Dedifferentiated amniotic fluid mesenchymal stem cell (primary cell): ENCODE measurements around the gene PRKCA.

Experiments
- DNase-seq: peaks from one replicate; pipeline ENCODE4 v3.0.0-alpha.2; 2016; ENCODE audit errors: extremely low spot score

PRKCA gene

GRCh38 chr17:66776999-66777688 is 474.7 kb downstream of the PRKCA start:
- no peak for DNase-seq

GRCh38 chr17:66777689-66778225 is 475.3 kb downstream of the PRKCA start:
- DNase-seq, result no peak

GRCh38 chr17:66778531-66779236 is 476.3 kb downstream of the PRKCA start:
- DNase-seq, result no peak

- DNase-seq, result no peak
Observed at GRCh38 chr17:66779237-66779606, 476.8 kb downstream of the PRKCA start.

- DNase-seq, result no peak
Observed at GRCh38 chr17:66781135-66781534, 478.7 kb downstream of the PRKCA start.

- DNase-seq, result no peak
Observed at GRCh38 chr17:66782851-66783250, 480.4 kb downstream of the PRKCA start.

- no peak for DNase-seq
Observed at GRCh38 chr17:66783656-66784381, 481.4 kb downstream of the PRKCA start.

GRCh38 chr17:66784621-66785364 is 482.4 kb downstream of the PRKCA start:
- no peak for DNase-seq

GRCh38 chr17:66786107-66786506 is 483.7 kb downstream of the PRKCA start:
- no peak for DNase-seq

GRCh38 chr17:66787914-66788313 is 485.5 kb downstream of the PRKCA start:
- no peak for DNase-seq

GRCh38 chr17:66789093-66789492 is 486.7 kb downstream of the PRKCA start:
- DNase-seq, result no peak

GRCh38 chr17:66789961-66790437 is 487.6 kb downstream of the PRKCA start:
- DNase-seq, result no peak

- DNase-seq, result no peak
Observed at GRCh38 chr17:66790501-66791061, 488.2 kb downstream of the PRKCA start.

GRCh38 chr17:66791347-66791746 is 488.9 kb downstream of the PRKCA start:
- DNase-seq, result no peak

GRCh38 chr17:66793814-66794213 is 491.4 kb downstream of the PRKCA start:
- no peak for DNase-seq

- DNase-seq, result no peak
Observed at GRCh38 chr17:66795486-66795885, 493.1 kb downstream of the PRKCA start.

GRCh38 chr17:66799849-66800537 is 497.6 kb downstream of the PRKCA start:
- DNase-seq, result no peak

- DNase-seq, result no peak
Observed at GRCh38 chr17:66803474-66803951, 501.1 kb downstream of the PRKCA start.

- DNase-seq, result no peak
Observed at GRCh38 chr17:66805567-66805966, 503.2 kb downstream of the PRKCA start.

- no peak for DNase-seq
Observed at GRCh38 chr17:66807182-66807581, 504.8 kb downstream of the PRKCA start.

- no peak for DNase-seq
Observed at GRCh38 chr17:66809408-66809807, 507.0 kb downstream of the PRKCA start.
